Suprapubic skin (tissue), 4 donors: ENCODE measurements around the gene KCNJ4. TPM values are rescaled to one million over a fixed set of nuclear protein-coding genes. Genes with fewer than 3 reads are reported as not detected.

Experiments used
- DNase-seq, 2 donors: peaks; one replicate each; pipeline ENCODE4 v3.0.0-alpha.2; 2019; ENCODE audit warnings: low spot score in 2 of 2
- H3K27ac ChIP-seq: fragments of 200-600 bp; sonication (generic); one replicate; pipeline ENCODE4 v1.5.1; 2019
- H3K27me3 ChIP-seq: fragments of 200-600 bp; sonication (generic); one replicate; pipeline ENCODE4 v1.5.1; 2019
- H3K36me3 ChIP-seq: fragments of 200-600 bp; sonication (generic); one replicate; pipeline ENCODE4 v1.5.1; 2019
- H3K4me1 ChIP-seq: fragments of 200-600 bp; sonication (generic); one replicate; pipeline ENCODE4 v1.5.1; 2019
- H3K4me3 ChIP-seq: fragments of 200-600 bp; sonication (generic); one replicate; pipeline ENCODE4 v1.5.1; 2019; ENCODE audit warnings: mild to moderate bottlenecking
- H3K9me3 ChIP-seq: fragments of 200-600 bp; sonication (generic); one replicate; pipeline ENCODE4 v1.5.1; 2019
- CTCF ChIP-seq, 2 donors: fragments of 200-600 bp in 1 of 2; fragments of 450-650 bp in 1 of 2; sonication (generic) in 1 of 2; IDR thresholded peaks; one replicate each; pipeline ENCODE4 v1.5.1; 2016 to 2019; ENCODE audit warnings: antibody characterized with exemption in 2 of 2, mild to moderate bottlenecking in 1 of 2, moderate library complexity in 1 of 2
- EP300 ChIP-seq: sonication (generic); formaldehyde crosslinking; IDR thresholded peaks from one replicate; pipeline ENCODE4 v1.6.1; 2017; ENCODE audit warnings: antibody characterized with exemption
- POLR2A ChIP-seq, 2 donors: fragments of 450-650 bp; IDR thresholded peaks; one replicate each; pipeline ENCODE4 v1.6.1; 2017; ENCODE audit warnings: antibody characterized with exemption in 2 of 2, mild to moderate bottlenecking in 2 of 2, moderate library complexity in 2 of 2
- POLR2AphosphoS5 ChIP-seq, 3 donors: sonication (generic); formaldehyde crosslinking; IDR thresholded peaks; one replicate each; pipeline ENCODE4 v1.6.1; 2017; ENCODE audit warnings: antibody characterized with exemption in 3 of 3
- WGBS: methylation state at CpG from one replicate; pipeline ENCODE4 v1.1.5; 2018; 5-methylcytosine and 5-hydroxymethylcytosine counted together
- total RNA-seq, 4 donors: library from RNA; depleted of rRNA; stranded (reverse); fragments of >200 nt; gene quantifications; one replicate each; pipeline ENCODE4 v1.1.0, GENCODE V29; 2016

Gene KCNJ4
- total RNA-seq, 4 donors from 2014 or later, result 0.21 to 0.55 (median 0.32) TPM; not detected in 1

GRCh38 chr22:38435965-38436364, 19.0 kb downstream of the KCNJ4 start:
- 60% methylated on average over 2 of the region's 4 CpGs for WGBS
- peaks cover 6% of the 10 kb centered on the region for H3K27me3 ChIP-seq
- no peak for DNase-seq
- H3K4me3 ChIP-seq, result no peak overlapping the region
- H3K4me1 ChIP-seq, result no peaks in the 10 kb centered on the region
- TF ChIP-seq POLR2A (IDR thresholded peaks at IDR 0.05) (no peak), EP300 (no peak), CTCF (IDR thresholded peaks at IDR 0.05) (no peak), POLR2AphosphoS5 (IDR thresholded peaks at IDR 0.05) (no peak)
- H3K36me3 ChIP-seq, result no peaks in the 10 kb centered on the region
- no peaks in the 10 kb centered on the region for H3K9me3 ChIP-seq
- no peak overlapping the region for H3K27ac ChIP-seq

- H3K36me3 ChIP-seq, result no peaks in the 10 kb centered on the region
- H3K27me3 ChIP-seq, result peaks cover 6% of the 10 kb centered on the region
- TF ChIP-seq CTCF (IDR thresholded peaks at IDR 0.05), result no peak
- no peak for TF ChIP-seq POLR2AphosphoS5 (IDR thresholded peaks at IDR 0.05)
- TF ChIP-seq POLR2A (IDR thresholded peaks at IDR 0.05), result no peak
- no peak for TF ChIP-seq EP300
- H3K27ac ChIP-seq, result no peak overlapping the region
- WGBS, result 83% methylated on average over 2 of the region's 4 CpGs
- no peaks in the 10 kb centered on the region for H3K9me3 ChIP-seq
- no peaks in the 10 kb centered on the region for H3K4me1 ChIP-seq
- H3K4me3 ChIP-seq, result no peak overlapping the region
- no peak for DNase-seq
Measured at GRCh38 chr22:38435010-38435409, 20.0 kb downstream of the KCNJ4 start.

- no peak for DNase-seq
- TF ChIP-seq CTCF (IDR thresholded peaks at IDR 0.05), result no peak
- no peak for TF ChIP-seq POLR2A (IDR thresholded peaks at IDR 0.05)
- no peak for TF ChIP-seq POLR2AphosphoS5 (IDR thresholded peaks at IDR 0.05)
- no peak for TF ChIP-seq EP300
- Histone ChIP-seq H3K9me3 (no peaks in the 10 kb centered on the region), H3K4me1 (no peaks in the 10 kb centered on the region), H3K4me3 (no peak overlapping the region), H3K36me3 (no peaks in the 10 kb centered on the region), H3K27ac (no peak overlapping the region), H3K27me3 (peaks cover 6% of the 10 kb centered on the region)
- 67% methylated on average over 8 of the region's 8 CpGs for WGBS
Measured at GRCh38 chr22:38433871-38434270, 21.1 kb downstream of the KCNJ4 start.

GRCh38 chr22:38432264-38432663, 22.7 kb downstream of the KCNJ4 start:
- TF ChIP-seq EP300, result no peak
- TF ChIP-seq POLR2AphosphoS5 (IDR thresholded peaks at IDR 0.05), result no peak
- no peak for TF ChIP-seq POLR2A (IDR thresholded peaks at IDR 0.05)
- no peak for TF ChIP-seq CTCF (IDR thresholded peaks at IDR 0.05)
- no peak overlapping the region for H3K4me3 ChIP-seq
- H3K36me3 ChIP-seq, result no peaks in the 10 kb centered on the region
- no peak for DNase-seq
- WGBS, result 100% methylated on average over 1 of the region's 1 CpG
- H3K4me1 ChIP-seq, result no peaks in the 10 kb centered on the region
- peaks cover 6% of the 10 kb centered on the region for H3K27me3 ChIP-seq
- H3K9me3 ChIP-seq, result no peaks in the 10 kb centered on the region
- no peak overlapping the region for H3K27ac ChIP-seq

- no peak overlapping the region for H3K27ac ChIP-seq
- H3K4me1 ChIP-seq, result no peaks in the 10 kb centered on the region
- TF ChIP-seq POLR2AphosphoS5 (IDR thresholded peaks at IDR 0.05) (no peak), CTCF (IDR thresholded peaks at IDR 0.05) (no peak), EP300 (no peak), POLR2A (IDR thresholded peaks at IDR 0.05) (no peak)
- no peaks in the 10 kb centered on the region for H3K36me3 ChIP-seq
- 92% methylated on average over 11 of the region's 12 CpGs for WGBS
- no peak for DNase-seq
- H3K4me3 ChIP-seq, result no peak overlapping the region
- peaks cover 6% of the 10 kb centered on the region for H3K27me3 ChIP-seq
- H3K9me3 ChIP-seq, result no peaks in the 10 kb centered on the region
Measured at GRCh38 chr22:38431266-38432010, 23.6 kb downstream of the KCNJ4 start.
